ENCODE data around the gene AGL. TPM values are rescaled to one million over a fixed set of nuclear protein-coding genes. Genes with fewer than 3 reads are reported as not detected.

Gene AGL
- total and polyA plus RNA-seq, 2 experiments from 2014 or later: 13.4 to 22.9 TPM

GRCh38 chr1:99872063-99872462 lies 21.9 kb downstream of the AGL start:
- H3F3A ChIP-seq (replicated peaks; ENCODE audit: low read depth): no peaks in the 10 kb centered on the region
- H3K27ac ChIP-seq (ENCODE audit: low read depth): no peak overlapping the region
- H3K79me2 ChIP-seq (replicated peaks; ENCODE audit: insufficient read depth): no peaks in the 10 kb centered on the region
- Mint-ChIP-seq H3K36me3 (ENCODE audit: low read depth) (no peaks in the 10 kb centered on the region), H3K27me3 (ENCODE audit: insufficient read depth, low read depth, poor library complexity) (no peaks in the 10 kb centered on the region), H3K27ac (no peak overlapping the region), H3K4me3 (no peak overlapping the region), H3K4me1 (no peaks in the 10 kb centered on the region), H3K9me3 (no peaks in the 10 kb centered on the region)
- no peak overlapping the region for H2AFZ ChIP-seq
- DNase-seq (ENCODE audit: low spot score): no peak
- no peak for ATAC-seq
- no peak overlapping the region for H3K4me3 ChIP-seq
- no peak overlapping the region for H3K4me2 ChIP-seq
- no peaks in the 10 kb centered on the region for H3K36me3 ChIP-seq (ENCODE audit: insufficient read depth)
- TF ChIP-seq EZH2phosphoT487 (IDR thresholded peaks at IDR 0.05; ENCODE audit: unreplicated experiment): no peak
- no peak for TF ChIP-seq EZH2 (IDR thresholded peaks at IDR 0.05; ENCODE audit: low read depth, unreplicated experiment)
- no peak for TF ChIP-seq CREB1 (CRISPR knock-in tag; IDR thresholded peaks at IDR 0.05; ENCODE audit: low read depth)
- no peak for TF ChIP-seq CTCF (conservative IDR thresholded peaks at IDR 0.05; ENCODE audit: low read depth in 2 of 2)
- TF ChIP-seq ZNF114 (CRISPR knock-in tag; IDR thresholded peaks at IDR 0.05): no peak
- no peak for TF ChIP-seq POLR2AphosphoS5 (IDR thresholded peaks at IDR 0.05; ENCODE audit: low read depth)
- TF ChIP-seq ZNF331 (CRISPR knock-in tag; IDR thresholded peaks at IDR 0.05; ENCODE audit: low read depth): no peak
- TF ChIP-seq STAT1 (IDR thresholded peaks at IDR 0.05; ENCODE audit: unreplicated experiment): no peak
- no peak for TF ChIP-seq REST (IDR thresholded peaks at IDR 0.05; ENCODE audit: unreplicated experiment)
- no peak for TF ChIP-seq ETS1 (IDR thresholded peaks at IDR 0.05)
- no peak for TF ChIP-seq NANOG (IDR thresholded peaks at IDR 0.05; ENCODE audit: borderline replicate concordance)
- no peak for TF ChIP-seq JUNB (IDR thresholded peaks at IDR 0.05; ENCODE audit: unreplicated experiment)
- TF ChIP-seq ZNF462 (CRISPR knock-in tag; IDR thresholded peaks at IDR 0.05): no peak
- no peaks in the 10 kb centered on the region for H3K4me1 ChIP-seq (ENCODE audit: insufficient read depth)
- H4K20me1 ChIP-seq (replicated peaks; ENCODE audit: insufficient read depth): no peaks in the 10 kb centered on the region
- H3K27me3 ChIP-seq (ENCODE audit: insufficient read depth): no peaks in the 10 kb centered on the region
- H3K9me2 ChIP-seq (ENCODE audit: insufficient read depth): no peaks in the 10 kb centered on the region

Data from GM23338 (cell line).